Medulla oblongata (tissue), 1 donor: ENCODE measurements around the gene ANKRD22.
A peak's percentile ranks its signal among the peaks of the same experiment; 100 is the strongest.
"Not testable (repeated sequence)": the region's sequence is repeated elsewhere in the genome, so short reads cannot be mapped to it uniquely, and the experiment has no call there.

ENCODE experiments used
- DNase-seq: peaks from one replicate; pipeline ENCODE4 v3.0.0-alpha.2; 2015; ENCODE audit errors: extremely low spot score

The ANKRD22 gene

DNA sequence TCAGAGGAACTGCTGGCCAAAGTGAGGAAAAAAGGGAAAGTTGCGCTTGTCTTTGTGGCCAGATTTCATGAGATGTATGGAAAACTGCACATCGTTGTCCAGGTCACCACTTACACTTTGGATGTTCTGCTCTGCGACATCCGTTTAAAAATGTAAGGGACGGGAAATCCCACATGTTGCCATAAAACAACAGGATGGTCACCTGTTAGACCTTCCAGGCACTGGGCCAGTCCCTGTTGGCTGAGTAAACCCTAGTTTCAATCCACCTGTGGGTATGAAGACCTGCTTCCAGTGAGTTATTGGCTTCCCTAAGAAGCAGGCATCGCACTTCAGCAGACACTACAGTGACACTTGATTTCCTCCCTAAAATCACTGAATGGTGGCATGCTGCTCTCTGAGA is 25.7 kb upstream of the ANKRD22 start:
- no peak for DNase-seq

DNA sequence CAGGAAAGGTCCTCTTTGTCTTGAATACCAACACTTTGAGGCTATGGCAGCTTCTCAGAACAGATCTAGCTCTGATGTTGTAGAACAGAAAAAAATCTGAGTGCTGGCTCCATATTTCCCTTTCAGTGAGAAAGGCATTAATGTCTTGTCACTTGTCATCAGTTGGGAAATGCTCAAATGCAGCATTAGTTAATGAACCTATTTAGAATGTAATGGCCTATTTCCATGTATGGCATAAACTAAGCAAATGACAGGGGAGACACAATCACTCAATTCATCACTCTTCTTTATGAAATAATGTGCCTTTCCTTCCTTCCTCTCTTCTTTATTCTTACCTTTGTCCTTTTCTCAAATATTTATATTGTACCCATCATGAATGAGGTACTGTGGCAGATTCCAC is 23.4 kb upstream of the ANKRD22 start:
- DNase-seq, result no peak

DNA sequence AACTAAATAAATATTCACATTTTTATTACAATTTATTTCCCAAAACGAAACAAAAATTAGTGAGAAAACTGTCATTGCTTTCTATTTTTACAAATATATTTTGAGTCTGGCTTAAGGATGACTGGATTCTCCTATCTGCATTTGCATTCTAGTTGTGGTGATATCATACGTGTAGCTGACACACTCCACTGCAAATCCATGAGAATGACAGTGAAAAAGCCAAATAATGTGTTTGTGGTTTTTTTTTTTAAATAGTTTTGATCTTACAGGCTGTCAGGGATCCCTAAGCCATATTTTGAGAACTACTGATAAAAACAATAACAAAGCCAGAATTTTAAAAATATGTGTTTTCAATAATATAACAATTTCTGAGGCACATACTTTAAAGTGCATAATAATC is 22.6 kb upstream of the ANKRD22 start:
- DNase-seq, result no peak

DNA sequence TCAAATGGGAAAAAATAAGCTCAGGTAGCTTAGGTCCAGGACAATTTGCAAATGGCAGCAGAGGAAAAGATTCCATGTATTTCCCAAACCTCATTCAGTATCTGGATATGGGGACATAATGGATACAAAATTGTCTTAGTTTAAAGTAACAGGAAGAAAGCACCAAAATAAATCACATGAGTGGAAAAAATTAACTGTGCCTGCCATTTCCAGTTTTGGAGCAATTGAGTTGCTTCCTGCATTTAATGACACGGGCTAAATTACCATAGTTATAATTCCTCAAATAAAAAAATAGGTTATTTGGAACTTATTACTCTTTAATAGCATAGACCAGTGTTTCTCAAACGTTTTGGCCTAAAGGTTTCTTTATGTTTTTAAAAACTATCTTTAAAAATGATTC is 22.1 kb upstream of the ANKRD22 start:
- no peak for DNase-seq

DNA sequence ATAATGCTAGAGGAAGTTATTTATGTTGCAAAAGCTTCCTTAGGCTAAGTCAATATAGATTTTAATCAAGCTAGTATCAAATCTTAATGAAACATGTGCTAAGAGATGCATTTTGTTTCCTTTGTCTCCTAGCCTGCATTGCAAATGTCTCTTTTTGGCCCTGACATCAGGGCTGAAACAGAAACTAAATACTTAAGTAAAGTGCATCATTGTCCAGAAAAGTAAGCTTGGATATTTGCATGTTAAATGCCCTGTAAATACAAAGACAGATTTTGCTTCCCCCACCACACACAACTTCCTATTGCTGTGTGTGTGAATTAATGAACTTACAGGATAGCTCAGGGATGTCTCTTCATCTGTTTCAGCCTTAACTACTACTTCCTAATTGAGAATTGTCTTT is 18.4 kb upstream of the ANKRD22 start:
- no peak for DNase-seq

DNA sequence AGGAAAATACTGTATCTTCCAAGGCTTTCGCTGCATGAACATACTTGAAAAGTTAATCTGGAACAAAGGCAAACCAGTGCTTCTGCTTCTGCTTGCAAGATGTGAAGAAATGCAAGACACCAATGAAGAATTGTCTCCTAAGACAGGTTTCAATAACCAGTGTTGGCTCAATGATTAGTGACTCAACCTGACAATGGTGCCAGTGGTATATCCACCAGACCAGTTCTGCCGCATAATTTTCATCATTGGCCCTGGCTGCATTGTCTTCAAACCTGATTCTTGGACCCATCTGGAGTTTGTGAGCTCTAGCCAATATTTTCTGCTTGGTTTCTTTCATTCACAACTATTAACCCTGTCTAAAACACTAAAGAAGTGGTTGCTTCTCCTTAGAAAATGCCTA is 14.8 kb upstream of the ANKRD22 start:
- DNase-seq, result no peak

DNA sequence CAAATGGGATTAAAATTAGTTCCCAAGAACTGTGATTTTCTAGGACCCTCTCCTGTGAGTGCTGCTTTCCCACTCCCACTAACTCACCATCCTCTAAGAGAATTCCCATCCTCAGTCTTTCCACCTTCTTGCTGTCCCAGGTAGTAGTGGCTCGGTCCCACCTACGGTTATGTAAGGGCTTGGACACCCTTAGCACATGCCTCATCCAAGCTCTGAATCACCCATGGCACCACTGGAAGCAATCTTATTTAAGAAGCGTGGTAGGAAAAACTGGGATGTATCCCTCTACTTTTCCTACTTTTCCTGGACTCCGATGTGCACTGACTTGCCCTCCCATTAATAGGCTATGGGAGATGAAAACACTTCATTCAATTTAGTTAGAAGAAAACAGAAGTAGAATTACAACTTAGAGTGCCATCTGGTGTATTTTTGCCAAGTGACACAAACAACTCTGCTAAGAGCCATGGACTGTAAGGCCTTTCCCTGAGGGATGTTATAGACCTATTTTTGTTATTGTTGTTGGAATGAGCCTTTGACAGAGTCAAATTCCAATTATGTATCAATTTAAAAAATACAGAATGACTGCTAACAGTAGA is 13.7 kb upstream of the ANKRD22 start:
- DNase-seq, result peak; percentile 54

DNA sequence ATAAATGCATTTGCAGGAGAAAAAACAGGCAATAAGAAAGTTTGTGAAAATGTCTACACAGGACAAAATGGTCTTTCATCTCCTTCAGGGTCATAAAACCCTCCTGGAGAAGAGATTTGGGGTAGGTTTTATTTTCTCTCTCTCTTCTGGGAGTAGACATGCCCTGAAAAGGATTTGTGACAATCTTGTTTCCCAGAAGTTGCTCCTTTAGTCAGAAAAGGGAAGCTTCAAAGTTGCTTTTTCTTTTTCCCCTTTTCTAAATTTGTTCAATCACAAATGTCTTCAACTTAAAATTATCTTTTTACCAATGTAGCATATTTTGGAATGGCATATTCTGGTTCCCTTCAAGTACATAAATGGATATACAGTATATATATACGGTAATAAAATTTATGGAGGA is 9.4 kb upstream of the ANKRD22 start:
- peak; percentile 18 for DNase-seq

DNA sequence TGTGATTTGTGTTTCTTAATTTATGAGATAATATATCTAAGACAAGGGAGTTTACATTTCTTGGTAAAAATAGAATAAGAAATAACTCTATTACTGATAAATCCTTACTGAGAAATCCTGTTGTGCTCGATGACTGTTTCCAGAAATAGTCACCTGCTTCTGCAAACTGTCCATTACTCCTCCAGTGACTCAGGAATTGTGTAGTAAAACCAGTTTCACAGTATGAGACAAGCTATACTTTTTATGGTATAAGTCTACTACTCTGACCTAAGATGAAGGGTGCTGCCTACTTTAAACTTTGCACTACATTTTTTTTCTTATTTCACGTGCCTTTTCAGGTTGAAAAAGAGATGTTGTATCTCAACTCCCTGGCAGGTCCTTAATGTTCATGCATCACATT is 6.8 kb upstream of the ANKRD22 start:
- no peak for DNase-seq

DNA sequence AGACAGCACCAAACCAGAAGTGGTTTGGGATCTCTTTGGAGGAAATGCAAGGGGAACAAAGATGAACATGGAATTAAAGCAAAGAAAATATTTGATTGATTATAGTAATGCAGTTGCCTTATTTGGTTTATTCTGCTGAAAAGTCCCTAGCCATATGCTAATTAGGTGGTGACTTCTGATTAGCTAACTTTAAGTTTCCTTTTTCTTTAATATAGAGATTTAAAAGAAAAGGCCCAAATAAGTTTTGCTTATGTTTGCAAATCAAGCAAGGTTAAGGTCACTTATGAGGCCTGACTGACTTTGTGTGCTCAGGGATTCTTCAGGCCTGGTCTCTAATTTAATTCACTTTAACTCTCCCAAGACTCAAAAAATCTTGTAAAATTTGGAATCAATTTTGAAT is 6.2 kb upstream of the ANKRD22 start:
- DNase-seq, result no peak

DNA sequence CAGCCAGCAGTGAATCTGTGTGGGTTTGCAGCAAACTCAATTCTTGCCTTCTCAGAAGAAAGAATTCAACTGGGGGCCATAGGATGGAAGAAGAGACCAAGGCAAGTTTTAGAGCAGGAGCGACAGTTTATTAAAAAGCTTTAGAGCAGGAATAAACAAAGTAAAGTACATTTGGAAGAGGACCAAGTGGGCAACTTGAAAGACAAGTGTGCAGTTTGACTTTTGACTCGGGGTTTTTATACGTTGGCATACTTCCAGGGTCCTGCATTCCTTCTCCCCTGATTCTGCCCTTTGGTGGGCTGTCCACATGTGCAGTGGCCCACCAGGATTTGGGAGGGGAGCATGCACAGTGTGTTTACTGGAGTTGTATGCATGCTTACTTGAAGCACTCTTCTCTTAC is 3.0 kb upstream of the ANKRD22 start:
- no peak for DNase-seq

DNA sequence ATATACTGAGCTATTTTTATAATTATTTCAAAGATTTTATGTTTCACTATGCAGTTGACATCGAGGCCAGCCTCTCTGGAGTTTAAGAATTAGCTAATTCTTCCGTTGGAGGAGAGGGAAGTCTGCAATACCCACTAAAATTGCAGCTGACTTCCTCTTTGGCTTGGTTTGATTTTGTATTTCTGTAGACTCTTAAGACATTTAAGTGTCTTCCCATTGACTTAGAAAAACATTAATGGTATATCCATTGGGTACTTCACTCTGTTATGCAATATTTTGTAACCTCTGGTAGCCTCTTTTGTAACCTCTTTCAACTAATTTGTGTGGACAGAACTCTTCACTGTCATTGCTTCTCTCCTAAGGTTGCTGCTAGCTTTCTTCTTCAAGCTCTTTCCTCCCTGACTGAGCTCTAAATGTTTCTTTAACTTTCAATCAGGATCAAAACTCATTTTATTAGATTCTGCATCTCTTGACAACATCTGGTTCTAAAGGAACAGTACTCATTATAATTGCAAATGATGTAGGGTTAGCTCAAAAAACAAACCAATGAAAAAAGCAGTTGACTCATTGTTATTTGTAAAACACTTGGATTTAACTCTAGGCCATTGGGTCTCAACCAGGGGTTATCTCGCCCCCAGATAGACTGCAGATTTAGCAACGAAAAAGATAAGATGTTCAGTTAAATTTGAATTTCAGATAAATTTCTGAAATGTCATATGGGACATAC is 1.7 kb upstream of the ANKRD22 start:
- DNase-seq, result peak; percentile 52

DNA sequence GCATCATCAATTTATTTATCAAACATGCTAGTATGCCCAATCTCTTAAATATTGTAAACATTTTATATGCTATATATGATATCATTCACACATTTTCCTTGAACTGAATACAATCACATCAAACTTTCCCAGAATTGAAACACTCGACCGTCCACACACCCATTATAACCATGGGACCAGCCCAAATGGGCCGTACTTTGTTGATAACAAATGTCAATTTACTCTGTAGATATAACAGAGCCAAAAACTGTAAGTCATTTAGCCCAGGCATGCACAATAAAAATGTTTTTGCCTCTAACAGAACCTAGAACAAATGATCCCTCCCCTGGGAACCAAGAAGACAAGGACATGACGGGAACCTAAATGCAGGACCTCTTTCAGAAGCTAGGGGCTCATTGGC is 683 bp upstream of the ANKRD22 start:
- no peak for DNase-seq

DNA sequence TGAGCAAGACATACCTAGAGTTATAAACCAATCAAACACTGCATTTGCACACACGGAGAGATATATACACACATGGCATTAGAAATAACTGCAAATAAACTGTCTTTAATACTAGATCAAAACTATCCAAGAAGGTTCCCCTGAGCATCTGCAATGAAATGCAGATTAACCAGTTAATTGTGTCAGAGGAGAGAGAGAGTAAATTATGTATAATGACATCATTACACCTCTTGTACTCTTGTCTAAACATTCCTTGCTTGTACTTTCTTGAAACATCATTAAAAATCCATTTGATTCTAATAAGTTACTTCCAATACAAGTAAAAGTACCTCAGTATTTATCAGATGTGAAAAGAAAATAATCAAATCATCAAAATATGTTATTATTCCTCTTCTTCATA is 932 bp downstream of the ANKRD22 start:
- DNase-seq, result no peak

DNA sequence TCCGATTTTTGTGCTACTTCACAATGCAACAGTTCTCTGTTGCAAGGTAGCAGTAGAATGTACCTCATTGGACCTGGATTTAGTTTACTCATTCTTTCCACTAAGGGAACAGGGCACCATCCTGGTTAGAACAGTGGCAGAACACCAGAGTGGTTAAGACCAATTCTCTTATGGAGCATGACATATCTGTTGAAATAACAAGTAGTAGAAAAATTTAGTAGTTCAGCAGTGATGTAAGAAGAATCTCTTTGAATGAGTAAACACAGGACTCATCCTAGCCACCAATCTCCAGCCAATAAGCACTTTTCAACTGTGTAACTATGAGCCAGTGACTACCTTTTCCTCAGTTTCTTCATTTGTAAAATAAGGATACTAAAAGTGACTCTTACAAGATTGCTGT is 2.4 kb downstream of the ANKRD22 start:
- DNase-seq, result no peak

DNA sequence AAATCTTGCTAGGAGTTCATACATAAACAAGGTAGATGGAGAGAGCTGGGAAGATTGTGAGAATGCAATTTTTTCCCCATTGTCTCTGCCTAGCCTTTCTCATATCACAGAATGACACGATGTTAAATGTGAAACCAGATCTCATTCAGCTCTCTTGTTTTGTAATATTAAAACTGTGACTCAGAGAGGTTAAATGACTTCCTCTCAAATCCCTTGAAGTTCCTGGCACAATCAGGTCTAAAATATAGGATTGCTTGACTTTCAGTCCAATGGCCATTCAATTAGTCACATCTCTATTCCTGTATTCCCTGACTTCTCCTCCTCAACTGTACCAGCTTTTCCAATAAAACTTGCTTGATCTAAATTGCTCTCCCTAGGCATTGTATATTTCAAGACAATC is 3.1 kb downstream of the ANKRD22 start:
- DNase-seq, result no peak

DNA sequence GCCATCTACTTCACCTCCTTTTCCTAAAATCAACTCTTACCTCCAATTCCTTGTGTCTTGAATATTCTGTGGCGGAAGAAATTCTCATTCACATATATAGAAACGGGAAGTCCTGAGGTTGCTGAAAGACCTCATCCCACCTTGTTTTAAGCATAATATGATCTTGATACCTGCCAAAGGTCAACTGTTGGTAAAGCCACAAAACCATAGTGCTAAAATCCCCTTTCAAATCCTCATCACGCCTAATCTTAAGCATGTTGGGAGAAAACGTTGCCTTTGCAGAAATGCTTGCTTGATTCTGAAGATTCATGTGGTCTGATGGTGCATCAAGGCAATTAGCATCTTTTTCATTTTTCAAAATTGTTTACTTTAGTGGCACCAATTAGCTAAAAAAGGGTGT is 8.5 kb downstream of the ANKRD22 start:
- no peak for DNase-seq

DNA sequence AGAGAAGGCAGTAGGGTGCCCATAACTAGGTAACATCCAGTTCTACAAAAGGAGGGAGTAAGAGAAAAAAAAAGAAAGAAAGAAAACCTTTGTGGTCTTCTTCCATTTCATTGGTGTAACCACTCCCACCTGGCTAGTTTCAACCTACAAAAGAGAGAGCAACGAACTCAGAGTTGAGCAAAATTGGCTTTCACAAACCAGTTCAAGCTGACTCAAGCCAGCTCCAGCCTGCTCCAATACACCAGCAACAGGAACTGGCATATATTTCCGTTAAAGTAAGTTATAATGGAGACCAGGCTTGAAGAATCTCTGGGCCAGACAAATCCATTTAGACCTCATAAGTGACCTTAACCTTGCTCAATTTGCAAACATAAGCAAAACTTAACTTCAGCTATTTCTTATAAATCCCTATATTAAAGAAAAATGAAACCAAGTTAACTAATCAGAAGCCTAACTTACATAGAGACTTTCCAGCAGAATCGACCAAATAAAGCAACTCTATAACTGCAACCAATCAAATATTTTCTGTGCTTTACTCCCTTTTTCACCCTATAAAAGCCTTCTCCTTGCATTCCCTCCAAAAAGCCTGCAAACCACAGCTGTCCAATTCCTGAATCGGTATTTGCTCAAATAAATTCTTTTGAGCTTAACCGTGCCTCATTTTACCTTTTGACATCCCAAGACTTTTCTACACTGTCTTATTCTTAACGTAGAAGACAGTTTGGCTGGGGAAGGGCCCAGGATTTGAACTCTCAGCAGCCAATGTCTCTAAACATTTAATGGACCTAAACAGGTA is 10.1 kb downstream of the ANKRD22 start:
- no peak for DNase-seq

DNA sequence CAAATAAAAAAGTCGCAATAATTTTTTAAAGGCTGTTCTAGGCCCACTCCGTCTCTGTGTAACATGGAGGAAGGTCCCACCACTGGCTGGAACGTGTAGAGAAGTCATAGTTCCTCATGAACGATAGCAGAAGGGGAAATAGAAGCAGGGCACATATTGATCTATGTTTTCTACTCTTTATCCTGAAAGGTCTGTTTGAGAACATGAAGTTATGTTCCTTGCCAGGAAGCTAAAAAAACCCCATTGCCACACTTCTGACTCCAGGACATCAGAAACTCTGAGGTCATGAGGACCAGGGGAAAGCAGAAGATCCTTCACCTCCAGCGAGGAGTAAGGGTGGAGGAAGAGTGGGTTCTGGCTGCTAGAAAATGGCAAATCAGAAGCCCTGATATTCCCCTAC is 10.8 kb downstream of the ANKRD22 start:
- no peak for DNase-seq

DNA sequence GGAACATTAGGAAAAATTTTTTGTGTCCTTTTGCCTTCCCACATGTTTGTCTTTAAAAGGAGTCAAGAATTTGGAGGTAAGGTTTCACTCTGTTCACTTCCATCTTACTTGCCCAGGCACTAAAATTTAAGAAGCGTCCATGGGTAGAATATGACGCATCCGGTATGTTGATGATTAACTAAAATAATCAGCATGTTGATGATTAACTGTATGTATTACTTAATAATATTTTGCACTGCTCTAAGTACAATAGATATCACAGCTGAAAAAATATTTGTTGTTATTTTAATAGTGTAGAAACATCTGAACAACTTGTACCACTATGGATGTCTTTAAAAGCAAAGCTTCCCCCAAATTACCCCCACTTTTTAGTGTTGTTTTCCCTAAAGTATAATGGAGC is 11.5 kb downstream of the ANKRD22 start:
- no peak for DNase-seq

DNA sequence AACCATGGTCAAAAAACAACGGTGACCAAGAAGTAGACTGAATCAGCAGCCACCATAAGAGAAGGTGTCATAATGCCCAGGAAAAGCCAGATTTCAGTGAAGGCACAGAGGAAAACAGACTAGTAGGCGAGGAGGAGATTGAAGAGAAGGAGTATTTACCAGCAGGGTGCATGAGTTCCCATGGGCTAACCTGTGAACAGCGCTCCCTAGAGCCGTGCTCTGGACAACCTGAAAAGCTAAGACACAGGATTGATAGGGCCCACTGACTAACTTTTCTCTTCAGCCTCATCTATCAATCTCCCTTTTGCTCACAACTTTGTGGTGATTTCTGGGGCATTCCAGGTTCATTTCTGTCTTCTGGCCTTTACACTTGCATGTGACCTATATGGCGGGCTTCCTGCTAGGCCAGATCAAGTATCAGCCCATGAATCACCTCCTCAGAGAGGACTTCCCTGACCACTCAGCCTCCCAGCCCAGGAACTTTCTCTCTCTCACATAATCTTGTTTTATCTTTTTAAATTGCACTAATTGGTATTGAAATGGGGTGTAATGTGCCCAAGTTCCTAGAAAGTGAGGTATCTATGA is 12.8 kb downstream of the ANKRD22 start:
- no peak for DNase-seq

DNA sequence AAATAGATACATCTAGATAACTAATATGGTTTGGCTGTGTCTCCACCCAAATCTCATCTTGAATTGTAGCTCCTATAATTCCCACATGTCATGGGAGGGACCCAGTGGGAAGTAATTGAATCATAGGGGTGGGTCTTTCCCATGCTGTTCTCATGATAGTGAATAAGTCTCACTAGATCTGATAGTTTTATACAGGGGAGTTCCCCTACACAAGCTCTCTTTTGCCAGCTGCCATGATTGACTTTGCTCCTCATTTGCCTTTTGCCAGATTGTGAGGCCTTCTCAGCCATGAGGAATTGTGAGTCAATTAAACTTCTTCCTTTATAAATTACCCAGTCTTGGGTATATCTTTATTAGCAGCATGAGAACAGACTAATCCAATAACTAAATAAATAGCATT is 14.0 kb downstream of the ANKRD22 start:
- not testable (repeated sequence) for DNase-seq

DNA sequence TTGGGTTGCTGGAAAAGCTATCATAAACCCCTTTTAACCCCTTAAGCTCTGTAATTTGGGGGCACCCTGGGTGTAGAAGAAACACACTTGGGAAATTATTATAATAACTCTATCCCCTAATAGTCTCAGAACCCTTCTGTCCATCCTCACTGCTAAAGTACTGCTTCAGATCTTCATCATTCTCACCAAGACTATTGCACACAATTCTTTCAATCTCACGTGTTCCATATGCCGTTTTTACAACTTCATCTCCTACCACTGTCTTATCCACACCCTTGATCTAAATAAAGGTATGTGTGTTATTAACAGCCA is 15.8 kb downstream of the ANKRD22 start:
- DNase-seq, result no peak
